T-cell (primary cell): Measurements from ENCODE around the gene PEAK1. TPM values are rescaled to one million over a fixed set of nuclear protein-coding genes. Genes with fewer than 3 reads are reported as not detected.

ENCODE experiments used
- ATAC-seq, 4 experiments: fragments of 200-7000 bp in 3 of 4; fragments of 150-1000 bp in 1 of 4; cut with Tn5 transposase; replicated peaks in 1 of 4; 1 replicate in 3 of 4; 2 replicates in 1 of 4; pipeline ENCODE4 v1.10.0; 2021; ENCODE audit warnings: moderate library complexity in 3 of 4, mild to moderate bottlenecking in 2 of 4, moderate number of reproducible peaks in 1 of 4
- CTCF ChIA-PET, 2 donors: fragments of 300-600 bp; sonication (Branson Sonifier 250); formaldehyde crosslinking; loops; one replicate each; lab custom pipeline; 2022; ENCODE audit warnings: antibody characterized with exemption in 2 of 2; lab: Charles Lee
- POLR2A ChIA-PET, 2 donors: fragments of 300-600 bp; sonication (Branson Sonifier 250); formaldehyde crosslinking; loops; one replicate each; lab custom pipeline; 2022; ENCODE audit warnings: antibody characterized with exemption in 2 of 2; lab: Charles Lee
- DNase-seq, 35 experiments: peaks; one replicate each; pipeline versions ENCODE4 v3.0.0 to v3.0.0-alpha.2; 2013 to 2023
- H3K27ac ChIP-seq: one replicate; pipeline ENCODE4 v1.5.1; 2013; ENCODE audit warnings: low read length
- H3K27me3 ChIP-seq, 2 experiments: replicated peaks in 1 of 2; 1 replicate in 1 of 2; 2 replicates in 1 of 2; pipeline versions ENCODE4 v1.6.1 to v1.7.0; 2013; ENCODE audit warnings: low read length in 1 of 2, mixed read lengths in 1 of 2; ENCODE audit not compliant: control insufficient read depth in 2 of 2, insufficient read depth in 2 of 2; ENCODE audit errors: extremely low read depth in 1 of 2
- H3K36me3 ChIP-seq, 2 donors: 1 replicate in 1 of 2; 2 replicates in 1 of 2; pipeline versions ENCODE4 v1.6.1 to v1.7.0; 2013; ENCODE audit warnings: low read length in 1 of 2; ENCODE audit not compliant: control insufficient read depth in 2 of 2, insufficient read depth in 1 of 2; ENCODE audit errors: extremely low read depth in 1 of 2
- H3K4me1 ChIP-seq, 2 experiments: 1 replicate in 1 of 2; 2 replicates in 1 of 2; pipeline versions ENCODE4 v1.6.1 to v1.7.0; 2013; ENCODE audit warnings: low read length in 2 of 2, mixed read lengths in 1 of 2; ENCODE audit not compliant: insufficient read depth in 2 of 2, control insufficient read depth in 1 of 2; ENCODE audit errors: extremely low read depth in 1 of 2
- H3K4me3 ChIP-seq, 2 donors: 1 replicate in 1 of 2; 2 replicates in 1 of 2; pipeline versions ENCODE4 v1.5.1 to v1.7.0; 2013; ENCODE audit warnings: mild to moderate bottlenecking in 2 of 2, low read length in 1 of 2, moderate library complexity in 1 of 2; ENCODE audit not compliant: control insufficient read depth in 1 of 2; ENCODE audit errors: extremely low read depth in 1 of 2
- H3K9me3 ChIP-seq: 2 replicates; pipeline ENCODE4 v1.7.0; 2013
- H3K27ac Mint-ChIP-seq, 2 donors: one replicate each; pipeline ENCODE4 v1.8.0; 2020 to 2021; ENCODE audit warnings: mild to moderate bottlenecking in 2 of 2, mixed read lengths in 2 of 2
- H3K27me3 Mint-ChIP-seq, 2 donors: one replicate each; pipeline ENCODE4 v1.8.0; 2021 to 2022; ENCODE audit warnings: mixed read lengths in 2 of 2
- H3K36me3 Mint-ChIP-seq: one replicate; pipeline ENCODE4 v1.8.0; 2021; ENCODE audit warnings: mixed read lengths
- H3K4me1 Mint-ChIP-seq, 3 donors: one replicate each; pipeline ENCODE4 v1.8.0; 2020 to 2022; ENCODE audit warnings: mixed read lengths in 3 of 3, mild to moderate bottlenecking in 1 of 3
- H3K4me3 Mint-ChIP-seq, 3 donors: one replicate each; pipeline ENCODE4 v1.8.0; 2020 to 2022; ENCODE audit warnings: mild to moderate bottlenecking in 3 of 3, mixed read lengths in 3 of 3, moderate library complexity in 3 of 3
- H3K9me3 Mint-ChIP-seq, 3 donors: one replicate each; pipeline ENCODE4 v1.8.0; 2020 to 2022; ENCODE audit warnings: mixed read lengths in 3 of 3
- WGBS: methylation state at CpG from one replicate; pipeline ENCODE4 v1.1.5; 2013; ENCODE audit warnings: missing lambda C conversion rate; ENCODE audit not compliant: insufficient coverage; 5-methylcytosine and 5-hydroxymethylcytosine counted together
- total RNA-seq, 35 experiments: library from RNA in 6 of 35; stranded (reverse) in 6 of 35; fragments of 120-200 nt in 1 of 35; gene quantifications; one replicate each; pipeline versions ENCODE4 v1.2.1 to v1.2.4 and lab custom pipeline; 2013 to 2026

PEAK1 gene
- total RNA-seq, 5 donors from 2014 or later (not counting 1 experiment from before 2014, with no cell fraction given): 9.4 to 17.7 (median 10.9) TPM

- Mint-ChIP-seq H3K9me3 (no peaks in the 10 kb centered on the region), H3K4me3 (no peak overlapping the region), H3K27ac (no peak overlapping the region), H3K4me1 (peaks cover 56 to 71% (median 63%) of the 10 kb centered on the region in 3 donors), H3K27me3 (no peaks in the 10 kb centered on the region), H3K36me3 (peaks cover 2% of the 10 kb centered on the region)
- H3K4me3 ChIP-seq: no peak overlapping the region
- H3K27ac ChIP-seq: no peak overlapping the region
- no peaks in the 10 kb centered on the region for H3K36me3 ChIP-seq
- no peaks in the 10 kb centered on the region for H3K9me3 ChIP-seq
- POLR2A ChIA-PET: no interaction called here
- no CpG with 5 or more reads among the region's 3 CpGs for WGBS
- DNase-seq: no peak
- ATAC-seq: no peak
- peaks cover 33 to 39% of the 10 kb centered on the region in 2 experiments for H3K4me1 ChIP-seq
- no peaks in the 10 kb centered on the region for H3K27me3 ChIP-seq
- CTCF ChIA-PET: interaction anchor here in 1 of 2 donors (1.7 kb wide), 1 partner anchor 19 kb away, joined by 4 read pairs; no protein-coding TSS in a partner anchor
Observed at GRCh38 chr15:77183066-77183465, 236.8 kb downstream of the PEAK1 start.

- no peaks in the 10 kb centered on the region for H3K27me3 Mint-ChIP-seq
- H3K36me3 ChIP-seq: no peaks in the 10 kb centered on the region
- no peaks in the 10 kb centered on the region for H3K9me3 Mint-ChIP-seq
- H3K4me1 Mint-ChIP-seq: peaks cover 47 to 56% (median 47%) of the 10 kb centered on the region in 3 donors
- H3K4me3 ChIP-seq: no peak overlapping the region
- H3K36me3 Mint-ChIP-seq: peaks cover 2% of the 10 kb centered on the region
- CTCF ChIA-PET: interaction anchor here in 1 of 2 donors (0.6 to 1.2 kb wide), 4 partner anchors 20 to 362 kb away, joined by 3 to 5 read pairs (median 4); no protein-coding TSS in a partner anchor
- H3K9me3 ChIP-seq: no peaks in the 10 kb centered on the region
- peak in 2 of 4 experiments; percentile 48 to 55 for ATAC-seq
- peak overlapping the region in 2 of 3 donors; percentile 0 to 35 for H3K4me3 Mint-ChIP-seq
- H3K4me1 ChIP-seq: peaks cover 25 to 33% of the 10 kb centered on the region in 2 experiments
- 47% methylated on average over 3 of the region's 5 CpGs for WGBS
- peak overlapping the region; percentile 20 to 30 for H3K27ac Mint-ChIP-seq
- POLR2A ChIA-PET: no interaction called here
- H3K27ac ChIP-seq: peak overlapping the region; percentile 8
- no peaks in the 10 kb centered on the region for H3K27me3 ChIP-seq
- peak in 21 of 35 experiments; percentile 2 to 61 (median 30) for DNase-seq
Observed at GRCh38 chr15:77181305-77182074, 238.4 kb downstream of the PEAK1 start.

DNA sequence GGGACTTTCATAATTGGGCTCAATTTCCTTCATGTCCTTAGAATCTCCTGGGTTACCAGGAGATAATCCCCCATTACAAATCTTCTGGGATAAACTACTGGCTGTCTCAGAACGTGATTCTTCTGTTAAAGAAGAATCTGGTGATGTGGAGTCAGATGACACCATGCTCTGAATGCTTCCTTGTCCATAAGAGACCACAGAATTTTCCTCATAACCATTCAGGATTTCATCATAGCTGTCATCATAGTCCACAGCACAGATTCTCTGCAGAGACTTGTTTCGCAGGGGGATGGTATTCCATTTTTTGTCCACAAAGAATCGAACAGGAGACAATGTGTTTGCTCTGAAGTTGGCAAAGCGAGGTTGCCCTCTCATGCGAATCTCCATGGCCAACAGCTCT is 239.1 kb downstream of the PEAK1 start:
- no peaks in the 10 kb centered on the region for H3K27me3 Mint-ChIP-seq
- ChIA-PET POLR2A (interaction anchor here in 1 of 2 donors (0.8 kb wide), 1 partner anchor 50 kb away, joined by 3 read pairs; no protein-coding TSS in a partner anchor), CTCF (interaction anchor here in 1 of 2 donors (0.6 kb wide), 1 partner anchor 204 kb away, joined by 5 read pairs; no protein-coding TSS in a partner anchor)
- ATAC-seq: no peak
- peaks cover 2% of the 10 kb centered on the region for H3K36me3 Mint-ChIP-seq
- Histone ChIP-seq H3K9me3 (no peaks in the 10 kb centered on the region), H3K4me1 (peaks cover 22 to 33% of the 10 kb centered on the region in 2 experiments), H3K27ac (peak overlapping the region; percentile 8), H3K27me3 (no peaks in the 10 kb centered on the region), H3K36me3 (no peaks in the 10 kb centered on the region), H3K4me3 (no peak overlapping the region)
- peaks cover 45 to 54% (median 47%) of the 10 kb centered on the region in 3 donors for H3K4me1 Mint-ChIP-seq
- H3K4me3 Mint-ChIP-seq: no peak overlapping the region
- DNase-seq: no peak
- peak overlapping the region; percentile 20 to 30 for H3K27ac Mint-ChIP-seq
- H3K9me3 Mint-ChIP-seq: no peaks in the 10 kb centered on the region
- WGBS: 92% methylated on average over 4 of the region's 5 CpGs

DNA sequence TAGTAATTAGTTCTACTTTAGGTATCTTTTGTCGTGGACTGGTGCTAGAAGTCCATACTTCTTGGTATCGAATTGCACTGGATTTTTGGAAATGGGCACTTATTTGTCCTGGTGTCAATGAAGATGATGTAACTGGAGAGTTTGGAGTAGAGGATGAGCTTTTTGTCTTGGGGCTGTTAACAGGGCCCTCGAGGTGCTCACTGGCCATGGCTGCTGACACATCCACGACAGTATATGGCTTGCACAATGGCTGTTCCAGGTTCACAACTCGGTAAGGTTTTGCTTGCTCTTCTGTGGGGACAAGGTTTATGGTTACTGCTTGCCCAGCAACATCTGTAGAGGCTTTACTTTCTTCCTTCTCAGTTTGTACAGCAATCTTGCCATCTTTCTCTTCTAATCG is 239.6 kb downstream of the PEAK1 start:
- Mint-ChIP-seq H3K4me1 (peaks cover 45 to 50% (median 45%) of the 10 kb centered on the region in 3 donors), H3K27me3 (no peaks in the 10 kb centered on the region), H3K36me3 (peaks cover 2% of the 10 kb centered on the region), H3K4me3 (no peak overlapping the region), H3K9me3 (no peaks in the 10 kb centered on the region), H3K27ac (peak overlapping the region; percentile 88 to 94)
- WGBS: 90% methylated on average over 1 of the region's 6 CpGs
- DNase-seq (no peak), ATAC-seq (no peak)
- Histone ChIP-seq H3K4me3 (no peak overlapping the region), H3K9me3 (no peaks in the 10 kb centered on the region), H3K27ac (peak overlapping the region; percentile 77), H3K4me1 (peaks cover 22 to 33% of the 10 kb centered on the region in 2 experiments), H3K27me3 (no peaks in the 10 kb centered on the region), H3K36me3 (no peaks in the 10 kb centered on the region)
- ChIA-PET POLR2A (interaction anchor here in 1 of 2 donors (0.8 kb wide), 1 partner anchor 51 kb away, joined by 3 read pairs; no protein-coding TSS in a partner anchor), CTCF (no interaction called here)

DNA sequence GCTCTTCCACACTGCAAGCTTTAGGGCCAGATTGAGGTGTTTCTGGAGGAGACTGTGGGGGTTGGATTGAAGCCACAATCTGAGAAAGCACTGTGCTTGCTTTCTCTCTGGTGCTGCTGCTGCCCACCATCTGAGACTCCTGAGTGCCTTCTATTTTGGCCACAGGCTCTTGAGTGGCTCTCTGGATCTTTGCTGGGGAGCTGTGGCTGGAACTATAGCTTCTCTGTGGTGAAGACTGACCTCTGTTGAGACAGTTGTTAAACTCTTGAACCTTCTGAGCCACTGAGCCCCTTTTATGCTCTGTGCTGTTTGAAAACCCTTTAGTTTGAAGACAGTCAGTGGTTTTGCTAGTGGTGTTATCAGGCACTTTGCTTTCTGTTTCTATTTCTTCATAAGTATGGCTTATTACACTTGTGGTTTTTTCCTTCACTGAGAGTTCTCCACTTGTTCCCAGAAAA is 240.3 kb downstream of the PEAK1 start:
- H3K4me3 Mint-ChIP-seq: peak overlapping the region; percentile 25 to 54 (median 39)
- Histone ChIP-seq H3K27me3 (no peaks in the 10 kb centered on the region), H3K4me1 (peaks cover 22 to 33% of the 10 kb centered on the region in 2 experiments), H3K9me3 (no peaks in the 10 kb centered on the region), H3K27ac (peak overlapping the region; percentile 77), H3K36me3 (no peaks in the 10 kb centered on the region), H3K4me3 (peak overlapping the region in 1 of 2 donors; percentile 6)
- H3K36me3 Mint-ChIP-seq: peaks cover 2% of the 10 kb centered on the region
- H3K27me3 Mint-ChIP-seq: no peaks in the 10 kb centered on the region
- H3K27ac Mint-ChIP-seq: peak overlapping the region; percentile 88 to 94
- DNase-seq (peak in 3 of 35 experiments; percentile 7 to 33 (median 14)), ATAC-seq (peak; percentile 57 to 75 (median 66))
- H3K9me3 Mint-ChIP-seq: no peaks in the 10 kb centered on the region
- peaks cover 40 to 44% (median 43%) of the 10 kb centered on the region in 3 donors for H3K4me1 Mint-ChIP-seq
- POLR2A ChIA-PET: no interaction called here
- CTCF ChIA-PET: no interaction called here

GRCh38 chr15:77178411-77178810 is 241.5 kb downstream of the PEAK1 start:
- Histone ChIP-seq H3K4me1 (peaks cover 22 to 33% of the 10 kb centered on the region in 2 experiments), H3K36me3 (no peaks in the 10 kb centered on the region), H3K9me3 (no peaks in the 10 kb centered on the region), H3K4me3 (no peak overlapping the region), H3K27me3 (no peaks in the 10 kb centered on the region), H3K27ac (no peak overlapping the region)
- Mint-ChIP-seq H3K27me3 (no peaks in the 10 kb centered on the region), H3K9me3 (no peaks in the 10 kb centered on the region), H3K27ac (no peak overlapping the region), H3K4me1 (peaks cover 40 to 44% (median 43%) of the 10 kb centered on the region in 3 donors), H3K4me3 (no peak overlapping the region), H3K36me3 (peaks cover 2% of the 10 kb centered on the region)
- CTCF ChIA-PET: interaction anchor here in 1 of 2 donors (0.7 kb wide), 1 partner anchor 53 kb away, joined by 4 read pairs; no protein-coding TSS in a partner anchor
- ATAC-seq (no peak), DNase-seq (no peak)
- POLR2A ChIA-PET: no interaction called here
